WTC11 (cell line): ENCODE data around the gene FKBP11. TPM values are rescaled to one million over a fixed set of nuclear protein-coding genes. Genes with fewer than 3 reads are reported as not detected.

ENCODE experiments used
- AFF4 ChIP-seq: sonication (generic); formaldehyde crosslinking; IDR thresholded peaks from 2 replicates; pipeline ENCODE4 v1.8.1; 2023; ENCODE audit warnings: mild to moderate bottlenecking, missing genetic modification reagents, borderline replicate concordance
- ERG ChIP-seq: fragments of 250-450 bp; sonication (Bioruptor Pico); IDR thresholded peaks from 2 replicates; pipeline ENCODE4 v1.8.0; 2021; ENCODE audit warnings: mild to moderate bottlenecking
- JAZF1 ChIP-seq: fragments of 250-450 bp; sonication (Bioruptor Pico); IDR thresholded peaks from 2 replicates; pipeline ENCODE4 v1.9.0; 2021; ENCODE audit warnings: moderate library complexity, mild to moderate bottlenecking, inconsistent platforms
- NFE2L1 ChIP-seq: sonication (generic); formaldehyde crosslinking; IDR thresholded peaks from 2 replicates; pipeline ENCODE4 v1.8.1; 2023; ENCODE audit warnings: missing genetic modification reagents
- SOX15 ChIP-seq: fragments of 250-450 bp; sonication (Bioruptor Pico); IDR thresholded peaks from 2 replicates; pipeline ENCODE4 v1.9.0; 2021; ENCODE audit warnings: mild to moderate bottlenecking
- TCF7 ChIP-seq: sonication (generic); formaldehyde crosslinking; IDR thresholded peaks from 2 replicates; pipeline ENCODE4 v1.8.0; 2022; ENCODE audit warnings: mild to moderate bottlenecking, low read depth, missing genetic modification reagents, moderate library complexity
- ZBTB21 ChIP-seq: sonication (generic); formaldehyde crosslinking; IDR thresholded peaks from 2 replicates; pipeline ENCODE4 v1.8.1; 2023; ENCODE audit warnings: mild to moderate bottlenecking, missing genetic modification reagents, borderline replicate concordance
- ZBTB43 ChIP-seq: sonication (generic); formaldehyde crosslinking; IDR thresholded peaks from 2 replicates; pipeline ENCODE4 v1.8.1; 2023; ENCODE audit warnings: mild to moderate bottlenecking, missing genetic modification reagents
- ZNF317 ChIP-seq: sonication (generic); formaldehyde crosslinking; IDR thresholded peaks from 2 replicates; pipeline ENCODE4 v1.8.1; 2023; ENCODE audit warnings: low read depth, mild to moderate bottlenecking, moderate library complexity, missing genetic modification reagents, borderline replicate concordance
- ZNF396 ChIP-seq: fragments of 250-450 bp; sonication (Bioruptor Pico); IDR thresholded peaks from 2 replicates; pipeline ENCODE4 v1.8.0; 2021; ENCODE audit warnings: mild to moderate bottlenecking, moderate library complexity, borderline replicate concordance
- ZNF423 ChIP-seq: fragments of 250-450 bp; sonication (Bioruptor Pico); IDR thresholded peaks from 2 replicates; pipeline ENCODE4 v2.1.2; 2022; ENCODE audit warnings: mild to moderate bottlenecking, moderate library complexity
- ZNF425 ChIP-seq: fragments of 250-450 bp; sonication (Bioruptor Pico); conservative IDR thresholded peaks from 2 replicates; pipeline ENCODE4 v1.9.0; 2021; ENCODE audit warnings: mild to moderate bottlenecking
- total RNA-seq: library from RNA; stranded (reverse); gene quantifications from 3 replicates; pipeline ENCODE4 v1.2.3, GENCODE V29; 2021
- TF ChIP-seq, protein P1 (sequence below): fragments of 250-450 bp; sonication (Bioruptor Pico); IDR thresholded peaks from 2 replicates; pipeline ENCODE4 v2.1.2; 2022; ENCODE audit warnings: mild to moderate bottlenecking, moderate library complexity
- TF ChIP-seq, protein P2 (sequence below): sonication (generic); formaldehyde crosslinking; IDR thresholded peaks from 2 replicates; pipeline ENCODE4 v1.8.1; 2022; ENCODE audit warnings: low read depth, missing genetic modification reagents, borderline replicate concordance
- TF ChIP-seq, protein P3 (sequence below): sonication (generic); formaldehyde crosslinking; IDR thresholded peaks from 2 replicates; pipeline ENCODE4 v1.8.0; 2022; ENCODE audit warnings: mild to moderate bottlenecking, missing genetic modification reagents
- TF ChIP-seq, protein P4 (sequence below): sonication (generic); formaldehyde crosslinking; IDR thresholded peaks from 2 replicates; pipeline ENCODE4 v1.8.1; 2023; ENCODE audit warnings: mild to moderate bottlenecking, moderate library complexity, missing genetic modification reagents
- TF ChIP-seq, protein P5 (sequence below): sonication (generic); formaldehyde crosslinking; IDR thresholded peaks from 2 replicates; pipeline ENCODE4 v1.8.1; 2022; ENCODE audit warnings: low read depth, mild to moderate bottlenecking, moderate library complexity, missing genetic modification reagents, borderline replicate concordance
- TF ChIP-seq, protein P6 (sequence below): sonication (generic); formaldehyde crosslinking; IDR thresholded peaks from 2 replicates; pipeline ENCODE4 v1.8.0; 2023; ENCODE audit warnings: missing genetic modification reagents

FKBP11 gene
- total RNA-seq, 1 experiment from 2014 or later = 64.5 TPM

DNA sequence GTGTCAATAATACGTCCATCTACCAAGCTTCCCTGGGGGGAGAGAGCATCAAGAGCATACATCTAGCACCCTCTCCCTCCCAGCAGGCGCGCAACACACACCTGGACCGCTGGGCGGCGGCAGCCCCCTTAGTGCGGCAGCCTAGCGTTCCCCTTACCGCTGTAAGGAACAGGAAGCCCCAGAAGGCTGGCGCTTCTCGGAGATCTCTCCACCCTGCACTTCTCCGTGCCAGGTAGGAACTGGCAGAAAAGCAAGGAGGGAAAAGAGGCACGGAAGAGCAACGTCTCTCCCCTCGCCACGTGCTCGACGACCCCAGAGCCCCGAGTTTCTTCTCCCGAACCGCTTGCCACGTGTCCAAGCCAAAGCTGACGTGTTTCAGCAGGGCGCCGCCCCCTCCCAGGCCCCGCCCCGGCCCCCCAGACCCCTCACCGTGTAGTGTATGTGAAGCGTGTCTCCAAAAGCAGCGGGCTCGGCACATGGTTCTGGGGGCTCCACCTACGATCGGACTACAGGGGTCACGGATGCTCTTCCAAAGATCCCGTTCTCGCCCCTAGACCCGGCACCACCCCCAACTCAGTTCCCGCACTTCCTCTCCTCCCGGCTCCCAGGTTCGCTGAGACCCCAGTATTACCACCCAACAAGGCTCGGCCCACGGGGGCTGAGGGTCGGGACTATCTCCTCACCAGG lies 532 bp downstream of the FKBP11 start (continued):
- TF ChIP-seq AFF4 (CRISPR knock-in tag) (0 out of 2 replicates have a peak, but pooled peaks have one; percentile 5), ERG (CRISPR knock-in tag) (peak; percentile 67; the same call in 1 of the 2 replicates), ZNF425 (CRISPR knock-in tag) (no peak), SOX15 (no peak), NFE2L1 (CRISPR knock-in tag) (no peak), ZBTB43 (CRISPR knock-in tag) (no peak), ZBTB21 (CRISPR knock-in tag) (no peak), ZNF423 (peak; percentile 59), ZNF396 (CRISPR knock-in tag) (no peak), TCF7 (CRISPR knock-in tag) (no peak), JAZF1 (CRISPR knock-in tag) (no peak), ZNF317 (CRISPR knock-in tag) (no peak)
- TF ChIP-seq, protein P1, sequence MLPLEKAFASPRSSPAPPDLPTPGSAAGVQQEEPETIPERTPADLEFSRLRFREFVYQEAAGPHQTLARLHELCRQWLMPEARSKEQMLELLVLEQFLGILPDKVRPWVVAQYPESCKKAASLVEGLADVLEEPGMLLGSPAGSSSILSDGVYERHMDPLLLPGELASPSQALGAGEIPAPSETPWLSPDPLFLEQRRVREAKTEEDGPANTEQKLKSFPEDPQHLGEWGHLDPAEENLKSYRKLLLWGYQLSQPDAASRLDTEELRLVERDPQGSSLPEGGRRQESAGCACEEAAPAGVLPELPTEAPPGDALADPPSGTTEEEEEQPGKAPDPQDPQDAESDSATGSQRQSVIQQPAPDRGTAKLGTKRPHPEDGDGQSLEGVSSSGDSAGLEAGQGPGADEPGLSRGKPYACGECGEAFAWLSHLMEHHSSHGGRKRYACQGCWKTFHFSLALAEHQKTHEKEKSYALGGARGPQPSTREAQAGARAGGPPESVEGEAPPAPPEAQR (CRISPR knock-in tag) = no peak
- TF ChIP-seq, protein P2, sequence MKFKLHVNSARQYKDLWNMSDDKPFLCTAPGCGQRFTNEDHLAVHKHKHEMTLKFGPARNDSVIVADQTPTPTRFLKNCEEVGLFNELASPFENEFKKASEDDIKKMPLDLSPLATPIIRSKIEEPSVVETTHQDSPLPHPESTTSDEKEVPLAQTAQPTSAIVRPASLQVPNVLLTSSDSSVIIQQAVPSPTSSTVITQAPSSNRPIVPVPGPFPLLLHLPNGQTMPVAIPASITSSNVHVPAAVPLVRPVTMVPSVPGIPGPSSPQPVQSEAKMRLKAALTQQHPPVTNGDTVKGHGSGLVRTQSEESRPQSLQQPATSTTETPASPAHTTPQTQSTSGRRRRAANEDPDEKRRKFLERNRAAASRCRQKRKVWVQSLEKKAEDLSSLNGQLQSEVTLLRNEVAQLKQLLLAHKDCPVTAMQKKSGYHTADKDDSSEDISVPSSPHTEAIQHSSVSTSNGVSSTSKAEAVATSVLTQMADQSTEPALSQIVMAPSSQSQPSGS (CRISPR knock-in tag) = no peak
- TF ChIP-seq, protein P3, sequence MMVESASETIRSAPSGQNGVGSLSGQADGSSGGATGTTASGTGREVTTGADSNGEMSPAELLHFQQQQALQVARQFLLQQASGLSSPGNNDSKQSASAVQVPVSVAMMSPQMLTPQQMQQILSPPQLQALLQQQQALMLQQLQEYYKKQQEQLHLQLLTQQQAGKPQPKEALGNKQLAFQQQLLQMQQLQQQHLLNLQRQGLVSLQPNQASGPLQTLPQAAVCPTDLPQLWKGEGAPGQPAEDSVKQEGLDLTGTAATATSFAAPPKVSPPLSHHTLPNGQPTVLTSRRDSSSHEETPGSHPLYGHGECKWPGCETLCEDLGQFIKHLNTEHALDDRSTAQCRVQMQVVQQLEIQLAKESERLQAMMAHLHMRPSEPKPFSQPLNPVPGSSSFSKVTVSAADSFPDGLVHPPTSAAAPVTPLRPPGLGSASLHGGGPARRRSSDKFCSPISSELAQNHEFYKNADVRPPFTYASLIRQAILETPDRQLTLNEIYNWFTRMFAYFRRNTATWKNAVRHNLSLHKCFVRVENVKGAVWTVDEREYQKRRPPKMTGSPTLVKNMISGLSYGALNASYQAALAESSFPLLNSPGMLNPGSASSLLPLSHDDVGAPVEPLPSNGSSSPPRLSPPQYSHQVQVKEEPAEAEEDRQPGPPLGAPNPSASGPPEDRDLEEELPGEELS (CRISPR knock-in tag) = 0 out of 2 replicates have a peak, but pooled peaks have one; percentile 22
- TF ChIP-seq, protein P4, sequence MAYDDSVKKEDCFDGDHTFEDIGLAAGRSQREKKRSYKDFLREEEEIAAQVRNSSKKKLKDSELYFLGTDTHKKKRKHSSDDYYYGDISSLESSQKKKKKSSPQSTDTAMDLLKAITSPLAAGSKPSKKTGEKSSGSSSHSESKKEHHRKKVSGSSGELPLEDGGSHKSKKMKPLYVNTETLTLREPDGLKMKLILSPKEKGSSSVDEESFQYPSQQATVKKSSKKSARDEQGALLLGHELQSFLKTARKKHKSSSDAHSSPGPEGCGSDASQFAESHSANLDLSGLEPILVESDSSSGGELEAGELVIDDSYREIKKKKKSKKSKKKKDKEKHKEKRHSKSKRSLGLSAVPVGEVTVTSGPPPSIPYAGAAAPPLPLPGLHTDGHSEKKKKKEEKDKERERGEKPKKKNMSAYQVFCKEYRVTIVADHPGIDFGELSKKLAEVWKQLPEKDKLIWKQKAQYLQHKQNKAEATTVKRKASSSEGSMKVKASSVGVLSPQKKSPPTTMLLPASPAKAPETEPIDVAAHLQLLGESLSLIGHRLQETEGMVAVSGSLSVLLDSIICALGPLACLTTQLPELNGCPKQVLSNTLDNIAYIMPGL (CRISPR knock-in tag) = no peak; the same call in 1 of the 2 replicates
- TF ChIP-seq, protein P5, sequence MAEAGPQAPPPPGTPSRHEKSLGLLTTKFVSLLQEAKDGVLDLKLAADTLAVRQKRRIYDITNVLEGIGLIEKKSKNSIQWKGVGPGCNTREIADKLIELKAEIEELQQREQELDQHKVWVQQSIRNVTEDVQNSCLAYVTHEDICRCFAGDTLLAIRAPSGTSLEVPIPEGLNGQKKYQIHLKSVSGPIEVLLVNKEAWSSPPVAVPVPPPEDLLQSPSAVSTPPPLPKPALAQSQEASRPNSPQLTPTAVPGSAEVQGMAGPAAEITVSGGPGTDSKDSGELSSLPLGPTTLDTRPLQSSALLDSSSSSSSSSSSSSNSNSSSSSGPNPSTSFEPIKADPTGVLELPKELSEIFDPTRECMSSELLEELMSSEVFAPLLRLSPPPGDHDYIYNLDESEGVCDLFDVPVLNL = no peak
- TF ChIP-seq, protein P6, sequence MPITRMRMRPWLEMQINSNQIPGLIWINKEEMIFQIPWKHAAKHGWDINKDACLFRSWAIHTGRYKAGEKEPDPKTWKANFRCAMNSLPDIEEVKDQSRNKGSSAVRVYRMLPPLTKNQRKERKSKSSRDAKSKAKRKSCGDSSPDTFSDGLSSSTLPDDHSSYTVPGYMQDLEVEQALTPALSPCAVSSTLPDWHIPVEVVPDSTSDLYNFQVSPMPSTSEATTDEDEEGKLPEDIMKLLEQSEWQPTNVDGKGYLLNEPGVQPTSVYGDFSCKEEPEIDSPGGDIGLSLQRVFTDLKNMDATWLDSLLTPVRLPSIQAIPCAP (CRISPR knock-in tag) = 0 out of 2 replicates have a peak, but pooled peaks have one; percentile 24
